Adipocyte (in vitro differentiated cells): ENCODE results near the gene LGALSL.

Experiments
- DNase-seq: peaks from one replicate; pipeline ENCODE4 v3.0.0-alpha.2; 2015; ENCODE audit warnings: low read depth
- H3K27me3 ChIP-seq: replicated peaks from 2 replicates; pipeline ENCODE4 v1.7.0; 2013; ENCODE audit warnings: mild to moderate bottlenecking, low read length, moderate library complexity; ENCODE audit not compliant: control insufficient read depth, insufficient read depth
- H3K36me3 ChIP-seq: 2 replicates; pipeline ENCODE4 v1.7.0; 2013; ENCODE audit warnings: low read length, mild to moderate bottlenecking, moderate library complexity; ENCODE audit not compliant: control insufficient read depth, insufficient read depth, severe bottlenecking
- H3K4me1 ChIP-seq: 2 replicates; pipeline ENCODE4 v1.7.0; 2013; ENCODE audit warnings: mild to moderate bottlenecking, low read length, moderate library complexity; ENCODE audit not compliant: control insufficient read depth, insufficient read depth
- H3K4me3 ChIP-seq: 2 replicates; pipeline ENCODE4 v1.7.0; 2013; ENCODE audit warnings: mild to moderate bottlenecking, low read length, moderate library complexity
- H3K9ac ChIP-seq: 2 replicates; pipeline ENCODE4 v1.7.0; 2013; ENCODE audit warnings: mild to moderate bottlenecking, low read length, moderate library complexity
- H3K9me3 ChIP-seq: 2 replicates; pipeline ENCODE4 v1.7.0; 2013; ENCODE audit warnings: mild to moderate bottlenecking, low read length, moderate library complexity; ENCODE audit not compliant: control insufficient read depth

Gene LGALSL

GRCh38 chr2:64421201-64421600, 32.8 kb upstream of the LGALSL start:
- H3K27me3 ChIP-seq: no peaks in the 10 kb centered on the region
- no peak overlapping the region for H3K9ac ChIP-seq
- H3K4me1 ChIP-seq: peaks cover 4% of the 10 kb centered on the region
- H3K9me3 ChIP-seq: no peaks in the 10 kb centered on the region
- H3K36me3 ChIP-seq: no peaks in the 10 kb centered on the region
- H3K4me3 ChIP-seq: no peak overlapping the region
- no peak for DNase-seq

GRCh38 chr2:64422466-64422865, 31.5 kb upstream of the LGALSL start:
- Histone ChIP-seq H3K9me3 (no peaks in the 10 kb centered on the region), H3K4me3 (no peak overlapping the region), H3K36me3 (no peaks in the 10 kb centered on the region), H3K9ac (no peak overlapping the region), H3K4me1 (peaks cover 4% of the 10 kb centered on the region), H3K27me3 (no peaks in the 10 kb centered on the region)
- no peak for DNase-seq

DNA sequence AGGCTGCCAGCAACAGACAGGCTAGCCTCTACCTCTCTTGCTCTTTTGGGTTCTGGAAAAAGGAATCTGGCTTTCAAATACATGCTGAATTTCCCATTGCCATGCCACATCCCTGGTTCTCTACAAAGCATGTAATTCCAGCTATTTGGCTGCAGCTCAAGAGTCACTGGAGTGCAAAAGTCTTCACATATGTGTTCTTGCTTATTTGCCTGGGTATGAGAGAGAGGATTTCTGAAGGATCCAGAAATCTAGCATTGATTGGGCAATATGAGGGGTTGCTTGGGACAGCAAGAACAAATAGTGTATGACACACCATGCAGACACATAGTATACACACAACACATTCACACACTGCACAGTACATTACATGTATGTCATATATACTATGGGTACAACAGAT, 30.7 kb upstream of the LGALSL start:
- Histone ChIP-seq H3K36me3 (no peaks in the 10 kb centered on the region), H3K27me3 (no peaks in the 10 kb centered on the region), H3K9ac (no peak overlapping the region), H3K4me1 (peaks cover 4% of the 10 kb centered on the region), H3K4me3 (no peak overlapping the region), H3K9me3 (no peaks in the 10 kb centered on the region)
- peak; percentile 24 for DNase-seq

GRCh38 chr2:64424416-64424987, 29.5 kb upstream of the LGALSL start:
- no peak overlapping the region for H3K9ac ChIP-seq
- DNase-seq: no peak
- H3K36me3 ChIP-seq: no peaks in the 10 kb centered on the region
- H3K27me3 ChIP-seq: no peaks in the 10 kb centered on the region
- no peak overlapping the region for H3K4me3 ChIP-seq
- H3K9me3 ChIP-seq: no peaks in the 10 kb centered on the region
- peaks cover 4% of the 10 kb centered on the region for H3K4me1 ChIP-seq

- H3K4me1 ChIP-seq: no peaks in the 10 kb centered on the region
- H3K4me3 ChIP-seq: no peak overlapping the region
- no peaks in the 10 kb centered on the region for H3K27me3 ChIP-seq
- H3K9me3 ChIP-seq: peaks cover 2% of the 10 kb centered on the region
- peak; percentile 46 for DNase-seq
- no peak overlapping the region for H3K9ac ChIP-seq
- no peaks in the 10 kb centered on the region for H3K36me3 ChIP-seq
These were observed 27.6 kb upstream of the LGALSL start for GRCh38 chr2:64426183-64426952.

DNA sequence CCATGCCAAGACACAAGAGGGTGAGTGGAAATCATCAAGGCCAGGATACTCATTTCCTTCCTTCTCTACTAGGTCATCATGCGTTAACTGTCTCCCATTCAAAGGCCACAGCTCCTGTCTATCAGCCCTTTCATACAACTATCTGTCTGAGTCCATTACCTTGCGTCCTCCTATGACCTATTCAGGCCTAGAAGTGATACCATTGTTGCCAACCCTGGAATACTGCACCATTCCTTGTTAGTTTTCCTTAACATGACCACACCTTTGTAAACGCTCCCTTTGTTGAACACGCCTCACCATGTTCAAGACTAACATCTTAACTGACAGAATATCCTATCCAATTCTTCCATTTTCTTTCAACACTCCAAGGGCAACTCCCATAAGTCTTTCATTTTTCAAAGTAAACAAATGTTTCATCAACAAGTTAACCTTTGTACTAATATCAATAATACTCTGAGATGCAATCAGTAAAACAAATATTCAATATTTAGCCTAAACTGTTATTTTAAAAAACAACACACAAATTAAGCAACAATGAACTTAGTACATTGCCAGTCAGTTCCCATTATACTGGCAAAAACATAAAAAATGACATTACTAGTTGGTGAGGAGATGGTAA, 19.8 kb upstream of the LGALSL start:
- no peaks in the 10 kb centered on the region for H3K4me1 ChIP-seq
- H3K9ac ChIP-seq: no peak overlapping the region
- DNase-seq: no peak
- H3K27me3 ChIP-seq: peaks cover 4% of the 10 kb centered on the region
- peaks cover 2% of the 10 kb centered on the region for H3K9me3 ChIP-seq
- no peaks in the 10 kb centered on the region for H3K36me3 ChIP-seq
- H3K4me3 ChIP-seq: no peak overlapping the region

DNA sequence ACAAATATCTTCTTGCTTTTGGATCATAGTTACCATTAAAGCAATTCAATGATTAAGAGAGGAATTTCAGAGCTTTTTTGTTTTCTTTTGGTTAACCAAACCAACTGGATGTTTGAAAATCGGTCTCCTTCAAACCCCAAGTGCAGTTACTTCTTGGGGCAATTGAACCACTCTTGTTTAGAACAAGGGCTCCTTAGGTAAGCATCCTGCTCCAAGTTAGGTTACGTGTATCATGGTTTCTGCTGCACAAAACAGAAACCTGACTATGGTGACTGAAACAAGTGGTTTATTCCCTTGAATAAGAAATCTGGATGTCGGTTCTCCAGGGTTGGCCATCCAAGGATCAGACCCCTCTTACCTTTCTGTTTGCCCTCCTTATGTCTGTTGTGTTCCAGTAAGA, 16.1 kb upstream of the LGALSL start:
- no peaks in the 10 kb centered on the region for H3K4me1 ChIP-seq
- H3K36me3 ChIP-seq: no peaks in the 10 kb centered on the region
- H3K9ac ChIP-seq: no peak overlapping the region
- DNase-seq: no peak
- no peak overlapping the region for H3K4me3 ChIP-seq
- H3K9me3 ChIP-seq: no peaks in the 10 kb centered on the region
- peaks cover 4% of the 10 kb centered on the region for H3K27me3 ChIP-seq

GRCh38 chr2:64439194-64439593, 14.8 kb upstream of the LGALSL start:
- Histone ChIP-seq H3K9ac (no peak overlapping the region), H3K27me3 (peaks cover 4% of the 10 kb centered on the region), H3K4me3 (no peak overlapping the region), H3K36me3 (no peaks in the 10 kb centered on the region), H3K9me3 (no peaks in the 10 kb centered on the region), H3K4me1 (no peaks in the 10 kb centered on the region)
- no peak for DNase-seq

GRCh38 chr2:64440843-64441242, 13.1 kb upstream of the LGALSL start:
- no peaks in the 10 kb centered on the region for H3K9me3 ChIP-seq
- H3K36me3 ChIP-seq: no peaks in the 10 kb centered on the region
- peaks cover 4% of the 10 kb centered on the region for H3K27me3 ChIP-seq
- H3K9ac ChIP-seq: no peak overlapping the region
- no peaks in the 10 kb centered on the region for H3K4me1 ChIP-seq
- no peak overlapping the region for H3K4me3 ChIP-seq
- DNase-seq: no peak

GRCh38 chr2:64442277-64442676, 11.7 kb upstream of the LGALSL start:
- no peak for DNase-seq
- Histone ChIP-seq H3K9me3 (no peaks in the 10 kb centered on the region), H3K4me1 (peaks cover under 1% of the 10 kb centered on the region), H3K9ac (no peak overlapping the region), H3K36me3 (no peaks in the 10 kb centered on the region), H3K4me3 (no peak overlapping the region), H3K27me3 (no peaks in the 10 kb centered on the region)

GRCh38 chr2:64442801-64443429, 11.0 kb upstream of the LGALSL start:
- peaks cover 7% of the 10 kb centered on the region for H3K4me1 ChIP-seq
- H3K4me3 ChIP-seq: no peak overlapping the region
- no peak for DNase-seq
- H3K9me3 ChIP-seq: no peaks in the 10 kb centered on the region
- no peak overlapping the region for H3K9ac ChIP-seq
- no peaks in the 10 kb centered on the region for H3K27me3 ChIP-seq
- no peaks in the 10 kb centered on the region for H3K36me3 ChIP-seq
